HEK293T (cell line): ENCODE data around the gene C6orf58.

Experiments
- BHLHE40 ChIP-seq: fragments of 450-650 bp; IDR thresholded peaks from 2 replicates; pipeline ENCODE4 v1.6.1; 2016; ENCODE audit warnings: mild to moderate bottlenecking, moderate library complexity, borderline replicate concordance
- CTBP1 ChIP-seq: fragments of 450-650 bp; IDR thresholded peaks from 2 replicates; pipeline ENCODE4 v1.6.1; 2016; ENCODE audit warnings: borderline replicate concordance
- ELF4 ChIP-seq: fragments of 450-650 bp; IDR thresholded peaks from 2 replicates; pipeline ENCODE4 v1.6.1; 2017; ENCODE audit warnings: antibody characterized with exemption
- FOXA1 ChIP-seq: fragments of 450-650 bp; IDR thresholded peaks from 2 replicates; pipeline ENCODE4 v1.6.1; 2016; ENCODE audit warnings: mild to moderate bottlenecking
- HDGF ChIP-seq: fragments of 450-650 bp; IDR thresholded peaks from 2 replicates; pipeline ENCODE4 v1.6.1; 2017; ENCODE audit warnings: antibody characterized with exemption, borderline replicate concordance
- SUZ12 ChIP-seq: fragments of 450-650 bp; IDR thresholded peaks from 2 replicates; pipeline ENCODE4 v1.6.1; 2016; ENCODE audit warnings: mild to moderate bottlenecking
- TF ChIP-seq, protein P1 (sequence below): fragments of 450-650 bp; IDR thresholded peaks from 2 replicates; pipeline ENCODE4 v1.6.1; 2016

DNA sequence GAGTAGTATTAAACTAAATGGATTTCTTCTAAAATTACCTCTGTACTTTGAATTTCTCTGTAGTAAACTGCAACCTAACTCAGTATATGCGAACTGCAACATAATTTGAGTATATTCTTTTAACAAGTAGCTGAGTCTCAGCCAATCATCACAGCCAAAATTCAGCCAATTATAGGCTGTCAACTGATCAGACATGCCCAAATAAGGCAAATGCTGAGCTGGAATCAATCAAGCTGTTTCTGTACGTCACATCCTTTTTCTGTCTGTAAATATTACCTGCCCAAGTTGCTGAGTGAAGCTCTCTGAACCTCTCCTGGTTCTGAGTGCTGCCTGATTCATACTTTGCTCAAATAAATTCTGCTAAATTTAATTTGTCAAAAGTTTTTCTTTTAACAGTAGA, 9.5 kb upstream of the C6orf58 start:
- TF ChIP-seq, protein P1, sequence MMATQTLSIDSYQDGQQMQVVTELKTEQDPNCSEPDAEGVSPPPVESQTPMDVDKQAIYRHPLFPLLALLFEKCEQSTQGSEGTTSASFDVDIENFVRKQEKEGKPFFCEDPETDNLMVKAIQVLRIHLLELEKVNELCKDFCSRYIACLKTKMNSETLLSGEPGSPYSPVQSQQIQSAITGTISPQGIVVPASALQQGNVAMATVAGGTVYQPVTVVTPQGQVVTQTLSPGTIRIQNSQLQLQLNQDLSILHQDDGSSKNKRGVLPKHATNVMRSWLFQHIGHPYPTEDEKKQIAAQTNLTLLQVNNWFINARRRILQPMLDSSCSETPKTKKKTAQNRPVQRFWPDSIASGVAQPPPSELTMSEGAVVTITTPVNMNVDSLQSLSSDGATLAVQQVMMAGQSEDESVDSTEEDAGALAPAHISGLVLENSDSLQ: no peak
- TF ChIP-seq SUZ12: no peak
- no peak for TF ChIP-seq BHLHE40
- TF ChIP-seq CTBP1: no peak
- no peak for TF ChIP-seq FOXA1
- no peak for TF ChIP-seq HDGF
- no peak for TF ChIP-seq ELF4
